Activated CD4-positive, alpha-beta T cell treated with anti-CD3 and anti-CD28 coated beads, Interleukin-2, amount 10 ng/mL, durations not matched to agents 24 days and 14 days (primary cell): ENCODE measurements around the gene VCPKMT. TPM values are rescaled to one million over a fixed set of nuclear protein-coding genes. Genes with fewer than 3 reads are reported as not detected.
A peak's percentile ranks its signal among the peaks of the same experiment; 100 is the strongest.
"Not testable (repeated sequence)": the region's sequence is repeated elsewhere in the genome, so short reads cannot be mapped to it uniquely, and the experiment has no call there.

Experiments used
- DNase-seq: peaks from one replicate; pipeline ENCODE4 v3.0.0; 2022
- H3K27ac Mint-ChIP-seq: one replicate; pipeline ENCODE4 v1.8.0; 2022; ENCODE audit warnings: mild to moderate bottlenecking, mixed read lengths
- H3K27me3 Mint-ChIP-seq: one replicate; pipeline ENCODE4 v1.8.0; 2022; ENCODE audit warnings: mixed read lengths
- H3K36me3 Mint-ChIP-seq: one replicate; pipeline ENCODE4 v1.8.0; 2022; ENCODE audit warnings: low read depth, mild to moderate bottlenecking, mixed read lengths
- H3K4me1 Mint-ChIP-seq: one replicate; pipeline ENCODE4 v1.8.0; 2021; ENCODE audit warnings: mixed read lengths
- H3K4me3 Mint-ChIP-seq: one replicate; pipeline ENCODE4 v1.8.0; 2022; ENCODE audit warnings: mild to moderate bottlenecking, moderate library complexity, mixed read lengths
- H3K9me3 Mint-ChIP-seq: one replicate; pipeline ENCODE4 v1.8.0; 2021; ENCODE audit warnings: mixed read lengths
- intact Hi-C: fragments of 100-400 bp; cut with micrococcal nuclease; formaldehyde crosslinking; loops from one replicate; pipeline ENCODE4 v1.15.1; 2023
- total RNA-seq: library from RNA; stranded (reverse); gene quantifications from 2 replicates; pipeline ENCODE4 v1.2.3, GENCODE V29; 2022

The VCPKMT gene
- total RNA-seq, 1 donor from 2014 or later: 14.3 TPM

DNA sequence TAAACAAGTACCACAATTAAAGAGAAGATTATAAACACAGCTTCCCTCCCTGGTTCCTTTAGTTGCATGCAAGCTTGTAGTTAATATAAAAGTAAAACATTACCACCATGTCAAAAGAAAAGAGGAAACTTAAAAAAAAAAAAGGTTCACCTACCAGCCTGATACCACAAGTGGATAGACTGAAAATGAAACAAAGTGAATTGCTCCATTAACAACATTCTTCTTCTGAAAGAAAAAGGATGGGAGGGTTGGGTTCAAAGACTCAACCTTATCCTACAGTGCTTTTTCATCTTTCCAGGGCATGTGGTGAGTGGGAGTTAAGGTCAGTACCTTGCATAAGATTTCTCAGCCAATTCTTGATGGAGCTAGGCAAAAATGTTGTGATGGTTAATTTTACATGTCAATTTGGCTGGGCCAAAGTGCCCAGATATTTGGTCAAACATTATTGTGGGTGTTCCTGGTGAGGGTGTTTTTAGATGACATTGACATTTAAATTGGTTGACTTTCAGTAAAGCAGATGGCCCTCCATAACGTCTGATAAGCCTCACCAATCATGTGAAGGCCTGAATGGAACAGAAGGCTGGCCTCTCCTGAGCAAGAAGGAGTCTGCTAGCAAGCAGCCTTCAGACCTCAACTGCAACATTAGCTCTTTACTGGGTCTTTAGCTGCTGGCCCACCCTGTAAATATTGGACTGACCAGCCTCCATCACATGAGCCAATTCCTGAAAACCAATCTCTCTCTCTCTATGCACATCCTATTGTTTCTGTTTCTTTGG, 28.8 kb downstream of the VCPKMT start:
- Mint-ChIP-seq H3K27ac (peak overlapping the region; percentile 71), H3K4me1 (peaks cover 71% of the 10 kb centered on the region), H3K36me3 (peaks cover 18% of the 10 kb centered on the region), H3K27me3 (no peaks in the 10 kb centered on the region), H3K4me3 (peak overlapping the region; percentile 36), H3K9me3 (peaks cover 11% of the 10 kb centered on the region)
- intact Hi-C loops: loop anchor here (1.0 kb wide), 1 partner anchor 9 kb away; no protein-coding TSS in a partner anchor
- DNase-seq: peak; percentile 72

DNA sequence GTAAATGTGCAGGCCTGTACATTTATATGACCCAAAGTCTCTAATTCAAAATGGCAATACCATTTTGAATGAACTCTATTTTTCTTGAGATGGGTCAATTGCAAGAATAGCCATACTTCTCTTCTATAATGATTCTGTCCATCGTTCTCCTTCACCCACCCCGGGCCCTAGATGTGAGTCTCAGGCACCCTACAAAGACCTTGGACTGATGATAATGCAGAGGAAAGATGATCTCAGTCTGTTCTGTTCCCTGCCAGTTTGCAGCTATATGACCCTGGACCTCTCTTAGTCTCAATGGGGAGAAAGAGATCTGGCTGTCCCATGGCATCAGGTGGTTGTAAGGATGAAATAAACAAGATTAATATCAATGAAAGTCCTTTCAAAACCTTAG, 30.1 kb downstream of the VCPKMT start:
- DNase-seq: peak; percentile 58
- peaks cover 11% of the 10 kb centered on the region for H3K9me3 Mint-ChIP-seq
- H3K36me3 Mint-ChIP-seq: peaks cover 18% of the 10 kb centered on the region
- no peaks in the 10 kb centered on the region for H3K27me3 Mint-ChIP-seq
- H3K27ac Mint-ChIP-seq: peak overlapping the region; percentile 93
- peaks cover 78% of the 10 kb centered on the region for H3K4me1 Mint-ChIP-seq
- intact Hi-C loops: loop anchor here (1.0 kb wide), 1 partner anchor 87 kb away; no protein-coding TSS in a partner anchor
- peak overlapping the region; percentile 63 for H3K4me3 Mint-ChIP-seq

DNA sequence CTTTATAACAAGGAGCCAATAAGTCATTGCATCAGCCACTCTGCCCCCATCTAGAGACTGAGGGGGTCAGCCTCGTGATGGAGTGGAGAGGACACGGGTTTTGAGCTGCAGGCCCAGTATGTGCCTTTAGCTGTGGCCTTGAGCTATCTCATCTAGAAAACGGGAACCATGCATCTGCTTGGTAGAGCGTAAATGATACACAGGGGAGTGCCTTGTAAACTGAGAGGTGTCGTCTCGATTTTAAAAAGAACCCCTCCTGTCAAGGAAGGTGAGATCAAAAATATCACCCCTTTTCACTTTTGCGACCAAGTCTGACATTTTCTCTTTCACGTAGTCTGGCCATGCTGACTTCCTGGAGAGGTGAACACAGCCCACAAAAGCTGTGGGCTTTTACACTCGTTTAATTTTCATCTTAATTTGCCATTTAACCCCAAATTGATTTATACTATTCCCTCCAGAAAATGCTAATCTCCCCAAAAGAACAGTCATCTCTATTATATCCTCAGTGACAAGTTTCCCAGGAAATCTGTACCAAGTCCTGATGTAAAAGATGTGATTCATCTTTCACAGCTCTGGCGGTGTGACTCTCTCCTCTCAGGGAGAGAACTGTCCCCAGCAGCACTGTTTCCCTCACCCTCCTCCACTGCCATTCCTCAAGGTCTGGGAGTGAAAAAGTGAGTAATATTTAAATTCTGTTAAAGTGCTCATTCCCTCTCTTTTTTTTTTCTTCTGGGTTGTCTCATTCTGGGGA, 30.6 kb downstream of the VCPKMT start:
- DNase-seq: peak; percentile 74
- no peaks in the 10 kb centered on the region for H3K27me3 Mint-ChIP-seq
- H3K36me3 Mint-ChIP-seq: peaks cover 15% of the 10 kb centered on the region
- intact Hi-C loops: loop anchor here (1.0 kb wide), 1 partner anchor 86 kb away; no protein-coding TSS in a partner anchor
- H3K9me3 Mint-ChIP-seq: peaks cover 9% of the 10 kb centered on the region
- H3K4me3 Mint-ChIP-seq: peak overlapping the region; percentile 63
- peaks cover 80% of the 10 kb centered on the region for H3K4me1 Mint-ChIP-seq
- H3K27ac Mint-ChIP-seq: peak overlapping the region; percentile 93

DNA sequence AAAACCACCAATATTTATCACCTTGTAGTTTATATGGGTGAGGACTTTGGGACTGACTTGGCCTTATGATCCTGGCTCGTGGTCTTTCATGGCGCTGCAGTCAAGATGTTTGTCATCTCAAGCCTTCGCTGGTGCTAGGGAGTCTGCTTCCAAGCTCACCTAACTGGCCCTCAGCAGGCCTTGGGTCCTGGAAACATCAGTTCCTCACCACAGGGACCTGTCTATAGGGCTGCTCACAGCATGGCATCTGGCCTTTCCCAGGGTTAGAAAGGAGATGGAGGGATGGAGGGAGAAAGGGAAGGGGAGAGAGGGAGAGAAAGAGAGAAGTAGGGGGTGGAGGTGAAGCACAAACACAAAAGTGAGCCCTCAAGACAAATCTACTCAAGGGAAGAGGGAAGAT, 31.7 kb downstream of the VCPKMT start:
- H3K27me3 Mint-ChIP-seq: no peaks in the 10 kb centered on the region
- peak overlapping the region; percentile 93 for H3K27ac Mint-ChIP-seq
- peak overlapping the region; percentile 63 for H3K4me3 Mint-ChIP-seq
- peaks cover 75% of the 10 kb centered on the region for H3K4me1 Mint-ChIP-seq
- peak; percentile 63 for DNase-seq
- H3K9me3 Mint-ChIP-seq: no peaks in the 10 kb centered on the region
- H3K36me3 Mint-ChIP-seq: peaks cover 7% of the 10 kb centered on the region
- intact Hi-C loops: loop anchor here (5.0 kb wide), 1 partner anchor 438 kb away; no protein-coding TSS in a partner anchor

DNA sequence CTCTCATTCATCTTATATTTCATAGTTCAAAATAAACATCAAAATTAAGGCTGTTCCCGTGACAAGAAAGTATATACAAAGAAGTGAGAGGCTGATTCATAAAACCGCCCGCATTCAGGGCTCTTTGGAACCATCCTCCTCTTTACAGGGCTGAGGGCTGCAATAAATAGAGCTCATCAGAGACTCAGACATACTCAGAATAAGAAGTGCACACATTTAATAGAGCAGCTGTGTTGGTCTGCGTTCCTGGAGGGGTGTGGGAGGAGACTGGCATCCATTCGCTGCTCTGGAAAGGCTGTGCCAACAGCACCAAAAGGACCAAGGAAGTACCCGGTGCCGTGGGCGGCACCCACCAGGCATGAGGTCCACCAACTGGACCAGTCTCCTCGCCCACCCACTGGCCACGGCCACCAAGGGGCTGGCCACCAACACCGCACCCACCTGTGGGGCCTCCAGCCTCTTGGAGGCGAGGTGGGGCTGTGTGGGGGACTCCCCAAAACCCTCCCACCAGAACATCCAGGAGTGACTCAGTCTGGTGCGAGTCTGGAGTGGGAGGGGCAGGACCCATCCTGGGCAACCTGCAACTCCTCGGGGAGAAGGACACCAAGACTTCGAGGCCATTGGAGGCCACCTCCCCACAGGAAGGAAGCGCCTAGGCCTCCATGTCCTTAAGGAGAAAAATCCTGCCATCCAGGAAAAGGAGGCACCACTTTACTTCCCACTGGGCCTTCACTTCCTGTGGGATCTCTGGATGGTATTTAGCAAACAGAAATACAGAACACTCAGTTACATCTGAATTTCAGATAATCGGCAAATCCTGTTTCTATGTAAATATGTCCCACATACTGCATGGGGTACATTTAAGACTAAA, 32.7 kb downstream of the VCPKMT start:
- Mint-ChIP-seq H3K27me3 (no peaks in the 10 kb centered on the region), H3K9me3 (no peaks in the 10 kb centered on the region), H3K4me3 (peak overlapping the region; percentile 56), H3K27ac (peak overlapping the region; percentile 93), H3K36me3 (peaks cover 7% of the 10 kb centered on the region), H3K4me1 (peaks cover 69% of the 10 kb centered on the region)
- DNase-seq: peak; percentile 84
- intact Hi-C loops: loop anchor here (1.0 to 5.0 kb wide), 12 partner anchors 13 to 439 kb away; no protein-coding TSS in a partner anchor

DNA sequence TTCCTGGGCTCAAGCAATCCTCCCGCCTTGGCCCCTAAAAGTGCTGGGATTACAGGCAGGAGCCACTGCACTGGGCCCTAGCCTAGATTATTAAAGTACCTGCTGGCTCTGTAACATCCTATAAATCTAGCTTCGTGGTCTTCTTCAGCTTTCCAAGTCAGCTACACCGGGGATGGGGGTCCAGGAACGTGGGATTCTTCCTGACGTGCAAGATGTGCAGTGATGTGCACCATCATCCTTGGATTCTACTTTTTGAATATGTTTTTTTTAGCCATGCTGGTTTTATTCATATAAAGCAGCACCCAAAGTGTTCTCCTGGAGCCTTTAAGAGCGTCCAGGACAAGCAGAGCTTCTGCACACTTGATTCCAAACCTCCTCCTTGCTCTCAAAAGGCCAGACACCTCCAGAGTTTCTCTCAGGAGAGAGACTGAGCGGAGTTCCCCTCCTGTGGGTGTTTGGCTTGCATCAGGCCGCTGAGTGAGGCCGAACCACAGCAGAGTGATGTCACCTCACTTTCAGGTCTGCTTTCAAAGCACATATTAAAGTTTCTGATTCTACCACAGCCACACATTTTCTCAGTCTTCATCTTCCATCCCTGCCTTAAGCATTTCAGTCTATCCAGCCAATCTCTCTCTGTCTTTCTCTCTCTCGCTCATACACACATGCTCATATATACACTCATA, 33.4 kb downstream of the VCPKMT start:
- intact Hi-C loops: loop anchor here (1.0 to 5.0 kb wide), 12 partner anchors 14 to 439 kb away; no protein-coding TSS in a partner anchor
- Mint-ChIP-seq H3K27me3 (no peaks in the 10 kb centered on the region), H3K4me1 (peaks cover 64% of the 10 kb centered on the region), H3K36me3 (peaks cover 6% of the 10 kb centered on the region), H3K9me3 (no peaks in the 10 kb centered on the region), H3K27ac (peak overlapping the region; percentile 93), H3K4me3 (peak overlapping the region; percentile 56)
- DNase-seq: peak; percentile 95

DNA sequence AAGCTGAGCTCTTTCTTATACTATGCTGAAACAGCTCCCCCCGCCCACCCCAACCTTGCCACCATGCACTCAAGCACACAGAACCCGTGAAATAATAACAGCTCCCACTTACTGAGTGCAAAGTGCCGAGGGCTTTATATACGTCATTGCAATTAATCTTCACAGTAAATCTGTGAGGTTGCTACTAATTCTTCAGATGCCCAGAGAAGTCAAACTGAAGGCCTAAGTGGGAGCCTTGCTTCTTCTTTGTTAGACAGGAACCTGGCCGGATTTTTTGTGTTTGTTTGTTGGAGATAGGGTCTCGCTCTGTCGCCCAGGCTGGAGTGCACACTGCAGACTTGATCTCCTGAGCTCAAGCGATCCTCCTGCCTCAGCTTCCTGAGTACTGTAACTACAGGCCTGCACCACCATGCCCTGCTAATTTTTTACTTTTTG, 34.0 kb downstream of the VCPKMT start:
- H3K36me3 Mint-ChIP-seq: peaks cover 7% of the 10 kb centered on the region
- peak overlapping the region; percentile 56 for H3K4me3 Mint-ChIP-seq
- peaks cover 59% of the 10 kb centered on the region for H3K4me1 Mint-ChIP-seq
- no peaks in the 10 kb centered on the region for H3K27me3 Mint-ChIP-seq
- peak overlapping the region; percentile 93 for H3K27ac Mint-ChIP-seq
- intact Hi-C loops: loop anchor here (2.0 to 5.0 kb wide), 4 partner anchors 14 to 440 kb away; no protein-coding TSS in a partner anchor
- DNase-seq: peak; percentile 77
- H3K9me3 Mint-ChIP-seq: no peaks in the 10 kb centered on the region

DNA sequence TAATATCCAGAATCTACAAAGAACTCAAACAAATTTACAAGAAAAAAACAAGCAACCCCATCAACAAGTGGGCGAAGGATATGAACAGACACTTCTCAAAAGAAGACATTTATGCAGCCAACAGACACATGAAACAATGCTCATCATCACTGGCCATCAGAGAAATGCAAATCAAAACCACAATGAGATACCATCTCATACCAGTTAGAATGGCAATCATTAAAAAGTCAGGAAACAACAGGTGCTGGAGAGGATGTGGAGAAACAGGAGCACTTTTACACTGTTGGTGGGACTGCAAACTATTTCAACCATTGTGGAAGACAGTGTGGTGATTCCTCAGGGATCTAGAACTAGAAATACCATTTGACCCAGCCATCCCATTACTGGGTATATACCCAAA, 37.3 kb downstream of the VCPKMT start:
- H3K27me3 Mint-ChIP-seq, intact Hi-C loops, H3K9me3 Mint-ChIP-seq, H3K4me3 Mint-ChIP-seq, DNase-seq, H3K27ac Mint-ChIP-seq: not testable (repeated sequence)
- peaks cover 42% of the 10 kb centered on the region for H3K4me1 Mint-ChIP-seq
- H3K36me3 Mint-ChIP-seq: peaks cover 14% of the 10 kb centered on the region

DNA sequence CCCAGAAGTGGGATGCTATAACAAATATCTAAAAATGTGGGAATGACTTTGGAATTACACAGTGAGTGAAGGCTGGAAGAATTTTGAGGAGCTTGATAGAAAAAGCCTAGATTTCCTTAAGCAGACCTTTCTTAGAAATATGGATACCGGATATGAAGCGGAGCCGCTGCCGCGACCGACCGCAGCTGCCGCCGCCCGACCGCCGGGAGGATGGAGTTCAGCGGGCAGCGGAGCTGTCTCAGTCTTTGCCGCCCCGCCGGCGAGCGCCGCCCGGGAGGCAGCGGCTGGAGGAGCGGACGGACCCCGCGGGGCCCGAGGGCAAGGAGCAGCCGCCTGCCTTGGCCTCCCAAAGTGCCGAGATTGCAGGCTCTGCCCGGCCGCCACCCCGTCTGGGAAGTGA, 42.7 kb downstream of the VCPKMT start:
- H3K27ac Mint-ChIP-seq, H3K9me3 Mint-ChIP-seq, DNase-seq, intact Hi-C loops, H3K27me3 Mint-ChIP-seq, H3K4me3 Mint-ChIP-seq: not testable (repeated sequence)
- Mint-ChIP-seq H3K36me3 (peaks cover 21% of the 10 kb centered on the region), H3K4me1 (peaks cover 23% of the 10 kb centered on the region)

DNA sequence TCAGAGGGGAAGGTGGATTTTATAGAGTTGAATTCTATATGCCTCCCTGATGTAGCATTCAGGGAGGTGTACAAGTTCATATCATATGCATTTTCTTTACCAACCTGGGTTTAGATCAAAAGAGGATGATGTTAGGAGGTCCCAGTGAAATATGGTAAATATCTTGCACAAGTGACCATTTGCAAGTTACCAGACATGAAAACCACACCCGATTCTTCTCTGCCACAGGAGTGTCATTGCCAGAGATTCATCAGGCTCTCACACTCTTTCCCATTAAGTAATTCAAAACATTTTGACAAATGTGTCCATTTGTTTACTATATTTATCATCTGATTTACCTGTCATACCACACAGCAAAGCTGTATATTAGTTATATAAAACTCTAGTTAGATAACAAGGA, 44.0 kb downstream of the VCPKMT start:
- Mint-ChIP-seq H3K27ac (no peak overlapping the region), H3K27me3 (no peaks in the 10 kb centered on the region), H3K4me1 (peaks cover 32% of the 10 kb centered on the region), H3K9me3 (peaks cover 9% of the 10 kb centered on the region), H3K4me3 (no peak overlapping the region), H3K36me3 (peaks cover 23% of the 10 kb centered on the region)
- no peak for DNase-seq
- intact Hi-C loops: no loop called here

DNA sequence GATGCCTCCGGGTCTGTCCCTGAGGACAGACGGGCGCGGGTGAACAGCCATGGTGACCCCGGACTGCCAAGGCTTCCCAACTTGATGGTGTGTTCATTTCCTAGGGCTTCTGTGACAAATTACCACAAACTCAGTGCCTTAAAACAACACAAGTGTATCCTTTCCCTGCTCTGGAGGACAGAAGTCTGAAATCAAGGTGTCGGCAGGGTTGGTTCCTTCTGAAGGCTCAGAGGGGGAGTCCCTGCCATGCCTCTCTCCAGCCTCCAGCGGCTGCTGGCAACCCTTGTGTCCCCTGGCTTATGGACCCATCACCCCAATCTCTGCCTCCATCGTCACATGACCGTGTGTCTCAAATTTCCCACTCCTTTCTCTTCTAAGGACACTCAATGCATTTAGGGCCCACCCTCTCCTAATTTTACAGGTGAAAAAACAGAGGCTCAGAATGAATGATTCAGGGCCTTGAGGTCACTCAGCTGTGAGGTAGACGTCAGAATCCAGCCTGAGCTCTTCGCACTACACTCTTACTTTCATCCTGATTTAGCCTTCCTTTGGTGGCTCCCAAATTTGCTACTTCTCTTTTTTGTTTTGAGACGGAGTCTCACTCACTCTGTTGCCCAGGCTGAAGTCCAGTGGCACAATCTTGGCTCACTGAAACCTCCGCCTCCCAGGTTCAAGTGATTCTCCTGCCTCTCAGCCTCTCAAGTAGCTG, 45.4 kb downstream of the VCPKMT start:
- DNase-seq: no peak
- H3K9me3 Mint-ChIP-seq: peaks cover 16% of the 10 kb centered on the region
- peaks cover 20% of the 10 kb centered on the region for H3K36me3 Mint-ChIP-seq
- H3K27ac Mint-ChIP-seq: peak overlapping the region; percentile 36
- no peak overlapping the region for H3K4me3 Mint-ChIP-seq
- intact Hi-C loops: no loop called here
- H3K27me3 Mint-ChIP-seq: no peaks in the 10 kb centered on the region
- H3K4me1 Mint-ChIP-seq: peaks cover 37% of the 10 kb centered on the region

DNA sequence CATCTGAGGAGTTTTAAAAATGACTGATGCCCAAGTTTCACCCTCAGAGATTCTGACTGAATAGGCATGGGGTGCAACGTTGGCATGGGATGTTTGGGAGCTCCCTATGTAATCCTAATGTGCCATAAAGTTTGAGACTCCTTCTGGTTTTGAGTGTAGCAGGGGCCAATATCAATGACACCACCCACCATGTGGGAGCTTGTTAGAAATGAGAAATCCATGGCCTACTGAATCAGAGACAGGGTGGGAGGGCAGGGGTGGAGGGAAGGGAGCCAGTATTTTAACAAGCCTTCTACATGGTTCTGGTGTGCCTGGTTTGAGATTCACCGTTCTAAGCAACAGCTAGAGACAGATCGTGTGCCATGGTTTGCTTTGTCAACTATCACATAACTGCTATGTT, 46.1 kb downstream of the VCPKMT start:
- H3K27me3 Mint-ChIP-seq: no peaks in the 10 kb centered on the region
- H3K36me3 Mint-ChIP-seq: peaks cover 19% of the 10 kb centered on the region
- H3K4me3 Mint-ChIP-seq: no peak overlapping the region
- H3K4me1 Mint-ChIP-seq: peaks cover 43% of the 10 kb centered on the region
- H3K9me3 Mint-ChIP-seq: peaks cover 15% of the 10 kb centered on the region
- peak overlapping the region; percentile 11 for H3K27ac Mint-ChIP-seq
- intact Hi-C loops: no loop called here
- DNase-seq: no peak
